ENCODE measurements around the gene LIMD2.
"Not testable (repeated sequence)": the region's sequence is repeated elsewhere in the genome, so short reads cannot be mapped to it uniquely, and the experiment has no call there.

Gene LIMD2

GRCh38 chr17:63699638-63700527 lies at the start of gene LIMD2:
Gene LIMD2 (minus strand): TSS chr17:63700125. CDS start chr17:63699298, 827 bp downstream.
- peak; percentile 46 for DNase-seq

GRCh38 chr17:63741408-63742173 lies 41.7 kb upstream of the LIMD2 start, which contains the start of gene STRADA:
Gene STRADA (minus strand): TSS chr17:63741799. CDS start chr17:63728369, 13,430 bp downstream.
- DNase-seq: peak; percentile 98

- DNase-seq: no peak
Observed at GRCh38 chr17:63741143-63741407, 41.1 kb upstream of the LIMD2 start.

- peak; percentile 23 for DNase-seq
Observed at GRCh38 chr17:63740464-63741142, 40.7 kb upstream of the LIMD2 start.

GRCh38 chr17:63735691-63736090 lies 35.8 kb upstream of the LIMD2 start:
- no peak for DNase-seq

GRCh38 chr17:63722403-63722802 lies 22.5 kb upstream of the LIMD2 start:
- DNase-seq: no peak

GRCh38 chr17:63720194-63720593 lies 20.3 kb upstream of the LIMD2 start:
- not testable (repeated sequence) for DNase-seq

- no peak for DNase-seq
Observed at GRCh38 chr17:63718988-63719387, 19.1 kb upstream of the LIMD2 start.

GRCh38 chr17:63716426-63716825 lies 16.5 kb upstream of the LIMD2 start:
- DNase-seq: no peak

- DNase-seq: peak; percentile 20
Observed at GRCh38 chr17:63714550-63715277, 14.8 kb upstream of the LIMD2 start.

GRCh38 chr17:63709110-63709509 lies 9.2 kb upstream of the LIMD2 start:
- no peak for DNase-seq

- no peak for DNase-seq
Observed at GRCh38 chr17:63707151-63707550, 7.2 kb upstream of the LIMD2 start.

GRCh38 chr17:63706336-63707082 lies 6.6 kb upstream of the LIMD2 start:
- no peak for DNase-seq

GRCh38 chr17:63705657-63706056 lies 5.7 kb upstream of the LIMD2 start:
- no peak for DNase-seq

GRCh38 chr17:63704836-63705235 lies 4.9 kb upstream of the LIMD2 start:
- no peak for DNase-seq

- no peak for DNase-seq
Observed at GRCh38 chr17:63704259-63704576, 4.3 kb upstream of the LIMD2 start.

- DNase-seq: no peak
Observed at GRCh38 chr17:63703556-63704258, 3.8 kb upstream of the LIMD2 start.

- no peak for DNase-seq
Observed at GRCh38 chr17:63703029-63703428, 3.1 kb upstream of the LIMD2 start.

GRCh38 chr17:63702721-63703015 lies 2.7 kb upstream of the LIMD2 start:
- DNase-seq: no peak

GRCh38 chr17:63701868-63702720 lies 2.2 kb upstream of the LIMD2 start:
- DNase-seq: no peak

- DNase-seq: no peak
Observed at GRCh38 chr17:63701456-63701820, 1.5 kb upstream of the LIMD2 start.
